Neural cell (in vitro differentiated cells): Measurements from ENCODE around the gene CACNA1C. TPM values are rescaled to one million over a fixed set of nuclear protein-coding genes. Genes with fewer than 3 reads are reported as not detected.

Experiments
- H2AFZ ChIP-seq: fragments of 200-600, 300-800 bp; sonication (generic), shearing (Covaris generic); 2 replicates; pipeline ENCODE4 v1.6.0; 2014; ENCODE audit warnings: low read depth, mild to moderate bottlenecking, antibody characterized with exemption, low read length, moderate library complexity
- H3F3A ChIP-seq: fragments of 200-600 bp; shearing (Covaris generic); 2 replicates; pipeline ENCODE4 v1.6.1; 2016; ENCODE audit warnings: mild to moderate bottlenecking, moderate library complexity, mixed read lengths, antibody characterized with exemption, low read length; ENCODE audit not compliant: insufficient read depth, poor library complexity, severe bottlenecking
- H3K27ac ChIP-seq: fragments of 200-600, 300-800 bp; sonication (generic), shearing (Covaris generic); 2 replicates; pipeline ENCODE4 v1.5.1; 2014; ENCODE audit warnings: mild to moderate bottlenecking, low read length, moderate library complexity
- H3K27me3 ChIP-seq: fragments of 300-800, 200-600 bp; sonication (generic), shearing (Covaris generic); 2 replicates; pipeline ENCODE4 v1.6.0; 2014; ENCODE audit warnings: mild to moderate bottlenecking, low read depth, low read length, moderate library complexity; ENCODE audit not compliant: insufficient read depth
- H3K36me3 ChIP-seq: fragments of 300-800, 200-600 bp; sonication (generic), shearing (Covaris generic); 2 replicates; pipeline ENCODE4 v1.5.1; 2014; ENCODE audit warnings: mild to moderate bottlenecking, antibody characterized with exemption, low read length, moderate library complexity; ENCODE audit not compliant: insufficient read depth
- H3K4me2 ChIP-seq: fragments of 300-800, 200-600 bp; sonication (generic), shearing (Covaris generic); 2 replicates; pipeline ENCODE4 v1.6.0; 2014; ENCODE audit warnings: mild to moderate bottlenecking, low read length
- H3K4me3 ChIP-seq: fragments of 300-800, 200-600 bp; sonication (generic), shearing (Covaris generic); 2 replicates; pipeline ENCODE4 v1.5.1; 2014; ENCODE audit warnings: mild to moderate bottlenecking, low read length, moderate library complexity
- H3K79me2 ChIP-seq: fragments of 200-600 bp; shearing (Covaris generic); replicated peaks from 2 replicates; pipeline ENCODE4 v1.6.0; 2014; ENCODE audit warnings: mild to moderate bottlenecking, low read length, moderate library complexity; ENCODE audit not compliant: insufficient read depth
- H3K9ac ChIP-seq: fragments of 300-800, 200-600 bp; sonication (generic), shearing (Covaris generic); 2 replicates; pipeline ENCODE4 v1.6.1; 2016; ENCODE audit warnings: mild to moderate bottlenecking, low read length, mixed read lengths
- H3K9me2 ChIP-seq: fragments of 200-600 bp; shearing (Covaris generic); 2 replicates; pipeline ENCODE4 v1.6.1; 2016; ENCODE audit warnings: mild to moderate bottlenecking, low read length, mixed read lengths; ENCODE audit not compliant: insufficient read depth
- H3K9me3 ChIP-seq: fragments of 200-600, 300-800 bp; sonication (generic), shearing (Covaris generic); 2 replicates; pipeline ENCODE4 v1.6.1; 2016; ENCODE audit warnings: mild to moderate bottlenecking, mixed run types, low read length, moderate library complexity, mixed read lengths
- H4K20me1 ChIP-seq: fragments of 200-600 bp; shearing (Covaris generic); 2 replicates; pipeline ENCODE4 v1.6.1; 2016; ENCODE audit warnings: mild to moderate bottlenecking, mixed run types; ENCODE audit not compliant: insufficient read depth
- CTCF ChIP-seq: fragments of 450-650 bp; IDR thresholded peaks from 2 replicates; pipeline ENCODE4 v1.5.1; 2014; ENCODE audit warnings: antibody characterized with exemption, mild to moderate bottlenecking, moderate library complexity; ENCODE audit not compliant: poor library complexity, severe bottlenecking
- EP300 ChIP-seq: fragments of 450-650 bp; conservative IDR thresholded peaks from 2 replicates; pipeline ENCODE4 v1.6.1; 2014; ENCODE audit warnings: antibody characterized with exemption, mild to moderate bottlenecking, moderate library complexity; ENCODE audit not compliant: poor library complexity, severe bottlenecking
- EZH2 ChIP-seq: fragments of 200-600, 300-800 bp; shearing (Covaris generic), sonication (generic); IDR thresholded peaks from 2 replicates; pipeline ENCODE4 v1.6.1; 2014; ENCODE audit warnings: antibody characterized with exemption, low read length, borderline replicate concordance, mild to moderate bottlenecking; ENCODE audit not compliant: insufficient read depth, poor library complexity, severe bottlenecking
- MXI1 ChIP-seq: fragments of 450-650 bp; conservative IDR thresholded peaks from 2 replicates; pipeline ENCODE4 v1.6.1; 2014; ENCODE audit warnings: antibody characterized with exemption, mild to moderate bottlenecking; ENCODE audit not compliant: poor library complexity, severe bottlenecking
- POLR2AphosphoS5 ChIP-seq: IDR thresholded peaks from 2 replicates; pipeline ENCODE4 v1.6.1; 2012
- RAD21 ChIP-seq: fragments of 450-650 bp; conservative IDR thresholded peaks from 2 replicates; pipeline ENCODE4 v1.6.1; 2014; ENCODE audit warnings: antibody characterized with exemption, mild to moderate bottlenecking, moderate library complexity
- REST ChIP-seq: IDR thresholded peaks from 2 replicates; pipeline ENCODE4 v1.6.1; 2012; ENCODE audit warnings: borderline replicate concordance
- SMC3 ChIP-seq: fragments of 450-650 bp; conservative IDR thresholded peaks from 2 replicates; pipeline ENCODE4 v1.6.1; 2014; ENCODE audit warnings: antibody characterized with exemption, mild to moderate bottlenecking, moderate library complexity; ENCODE audit not compliant: poor library complexity
- TAF1 ChIP-seq: IDR thresholded peaks from 2 replicates; pipeline ENCODE4 v1.6.1; 2012; ENCODE audit warnings: low read depth
- polyA plus RNA-seq: library from polyadenylated mRNA; depleted of rRNA; stranded (reverse); fragments of >200 nt; gene quantifications from 2 replicates; pipeline ENCODE4 v1.2.3, GENCODE V29; 2014

CACNA1C gene
- polyA plus RNA-seq, 1 donor from 2014 or later, result 9.7 TPM

- no peak overlapping the region for H3K9ac ChIP-seq
Measured at GRCh38 chr12:2353691-2354090, 300.9 kb downstream of the CACNA1C start.

GRCh38 chr12:2354151-2354991 lies 301.6 kb downstream of the CACNA1C start:
- no peaks in the 10 kb centered on the region for H3K9me2 ChIP-seq
- H3K27me3 ChIP-seq, result no peaks in the 10 kb centered on the region
- no peak overlapping the region for H3K4me2 ChIP-seq
- no peaks in the 10 kb centered on the region for H3K36me3 ChIP-seq
- H3K79me2 ChIP-seq, result no peaks in the 10 kb centered on the region
- no peak overlapping the region for H3K4me3 ChIP-seq
- no peak overlapping the region for H3K9ac ChIP-seq
- H2AFZ ChIP-seq, result no peak overlapping the region
- no peaks in the 10 kb centered on the region for H4K20me1 ChIP-seq
- no peak for TF ChIP-seq CTCF
- no peak for TF ChIP-seq TAF1
- no peak for TF ChIP-seq EP300
- no peaks in the 10 kb centered on the region for H3F3A ChIP-seq
- no peaks in the 10 kb centered on the region for H3K9me3 ChIP-seq
- H3K27ac ChIP-seq, result no peak overlapping the region

More at GRCh38 chr12:2353691-2354090, 300.9 kb downstream of the CACNA1C start:
- Histone ChIP-seq H3K79me2 (no peaks in the 10 kb centered on the region), H3K27ac (no peak overlapping the region), H3K27me3 (no peaks in the 10 kb centered on the region), H3F3A (no peaks in the 10 kb centered on the region), H3K9me3 (no peaks in the 10 kb centered on the region), H3K36me3 (no peaks in the 10 kb centered on the region), H3K4me3 (no peak overlapping the region), H2AFZ (no peak overlapping the region), H3K9me2 (no peaks in the 10 kb centered on the region), H3K4me2 (no peak overlapping the region), H4K20me1 (no peaks in the 10 kb centered on the region)
- TF ChIP-seq RAD21 (no peak), CTCF (no peak), POLR2AphosphoS5 (no peak)

- H2AFZ ChIP-seq, result no peak overlapping the region
- H3K4me2 ChIP-seq, result no peak overlapping the region
- H3K9ac ChIP-seq, result no peak overlapping the region
- no peaks in the 10 kb centered on the region for H3K27me3 ChIP-seq
- no peak overlapping the region for H3K4me3 ChIP-seq
- no peaks in the 10 kb centered on the region for H3K79me2 ChIP-seq
- no peaks in the 10 kb centered on the region for H3F3A ChIP-seq
- TF ChIP-seq EZH2, result no peak
- TF ChIP-seq EP300, result no peak
- TF ChIP-seq REST, result no peak
- TF ChIP-seq MXI1, result no peak
- TF ChIP-seq CTCF, result no peak
- TF ChIP-seq RAD21, result no peak
- TF ChIP-seq POLR2AphosphoS5, result no peak
- no peak for TF ChIP-seq SMC3
- no peak for TF ChIP-seq TAF1
- no peak overlapping the region for H3K27ac ChIP-seq
- H3K36me3 ChIP-seq, result no peaks in the 10 kb centered on the region
- H3K9me2 ChIP-seq, result no peaks in the 10 kb centered on the region
- no peaks in the 10 kb centered on the region for H3K9me3 ChIP-seq
- H4K20me1 ChIP-seq, result no peaks in the 10 kb centered on the region
Measured at GRCh38 chr12:2355198-2355597, 302.4 kb downstream of the CACNA1C start.
